DMS 273 (cell line): ENCODE data around the gene SLC44A4.
"Not testable (repeated sequence)": the region's sequence is repeated elsewhere in the genome, so short reads cannot be mapped to it uniquely, and the experiment has no call there.

Source experiments
- DNase-seq: peaks from one replicate; lab custom pipeline; 2025; ENCODE audit not compliant: unreplicated experiment; lab: John Stamatoyannopoulos, UW

Gene SLC44A4

DNA sequence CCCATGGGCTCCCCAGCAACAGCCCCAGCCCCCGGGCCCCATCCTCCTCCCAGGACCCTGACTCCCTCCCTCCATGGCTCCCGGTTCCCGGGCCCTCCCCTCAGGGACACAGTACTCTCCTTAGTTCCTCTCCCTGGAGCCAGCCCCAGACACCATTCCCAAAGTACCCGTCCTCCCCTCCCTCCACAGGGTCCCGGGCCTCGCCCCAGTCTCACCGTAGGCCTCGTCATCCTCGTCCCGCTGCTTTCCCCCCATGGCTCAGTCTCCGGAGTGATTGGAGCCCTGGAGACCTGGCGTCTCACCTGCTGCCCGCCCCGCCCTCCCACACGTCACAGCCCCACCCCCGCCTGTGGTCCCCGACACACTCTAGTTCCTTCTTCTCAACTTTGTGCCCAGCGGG is at the start of gene SLC44A4:
Gene SLC44A4, minus strand, starts transcription at position 272 of the 400 bp plus-strand sequence. Its CDS starts 17 bp downstream, at position 255.
- DNase-seq, result no peak

DNA sequence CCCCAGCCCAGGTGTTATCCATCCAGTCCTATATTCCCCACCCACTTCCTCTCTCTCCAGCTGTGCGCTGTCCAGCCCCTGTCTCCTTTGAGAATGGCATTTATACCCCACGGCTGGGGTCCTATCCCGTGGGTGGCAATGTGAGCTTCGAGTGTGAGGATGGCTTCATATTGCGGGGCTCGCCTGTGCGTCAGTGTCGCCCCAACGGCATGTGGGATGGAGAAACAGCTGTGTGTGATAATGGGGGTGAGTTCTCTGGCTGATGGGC is 49.8 kb upstream of the SLC44A4 start:
- no peak for DNase-seq

DNA sequence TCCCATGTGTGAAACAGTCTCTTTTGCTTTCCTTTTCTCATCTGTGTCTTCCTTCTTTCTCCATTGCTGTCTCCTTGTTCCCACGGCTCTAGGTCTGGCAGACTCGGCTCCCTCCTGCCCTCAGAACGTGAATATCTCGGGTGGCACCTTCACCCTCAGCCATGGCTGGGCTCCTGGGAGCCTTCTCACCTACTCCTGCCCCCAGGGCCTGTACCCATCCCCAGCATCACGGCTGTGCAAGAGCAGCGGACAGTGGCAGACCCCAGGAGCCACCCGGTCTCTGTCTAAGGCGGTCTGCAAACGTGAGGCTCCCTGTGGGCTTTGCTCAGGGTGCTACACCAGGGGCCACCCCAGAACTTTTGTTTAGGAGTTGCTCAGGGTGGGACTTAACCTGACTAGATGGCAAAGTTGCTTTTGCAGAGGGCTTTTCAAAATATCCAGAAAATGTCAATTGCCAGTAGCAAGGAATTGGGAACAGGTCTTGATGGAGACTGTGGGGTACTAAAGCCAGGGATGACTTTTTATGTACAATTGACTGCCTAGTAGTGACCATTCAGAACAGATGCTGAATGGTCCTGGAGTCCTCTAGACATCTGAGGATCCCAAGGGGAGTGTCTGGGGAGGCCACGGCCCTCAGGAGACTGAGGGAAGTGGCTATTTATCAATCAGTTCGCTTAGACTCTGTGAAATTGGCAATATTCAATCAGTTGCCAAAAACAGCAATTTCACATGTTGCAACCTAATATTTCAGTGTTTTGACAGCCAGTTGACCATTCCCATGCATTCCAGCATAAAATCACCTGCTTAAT is 49.3 kb upstream of the SLC44A4 start:
- no peak for DNase-seq

DNA sequence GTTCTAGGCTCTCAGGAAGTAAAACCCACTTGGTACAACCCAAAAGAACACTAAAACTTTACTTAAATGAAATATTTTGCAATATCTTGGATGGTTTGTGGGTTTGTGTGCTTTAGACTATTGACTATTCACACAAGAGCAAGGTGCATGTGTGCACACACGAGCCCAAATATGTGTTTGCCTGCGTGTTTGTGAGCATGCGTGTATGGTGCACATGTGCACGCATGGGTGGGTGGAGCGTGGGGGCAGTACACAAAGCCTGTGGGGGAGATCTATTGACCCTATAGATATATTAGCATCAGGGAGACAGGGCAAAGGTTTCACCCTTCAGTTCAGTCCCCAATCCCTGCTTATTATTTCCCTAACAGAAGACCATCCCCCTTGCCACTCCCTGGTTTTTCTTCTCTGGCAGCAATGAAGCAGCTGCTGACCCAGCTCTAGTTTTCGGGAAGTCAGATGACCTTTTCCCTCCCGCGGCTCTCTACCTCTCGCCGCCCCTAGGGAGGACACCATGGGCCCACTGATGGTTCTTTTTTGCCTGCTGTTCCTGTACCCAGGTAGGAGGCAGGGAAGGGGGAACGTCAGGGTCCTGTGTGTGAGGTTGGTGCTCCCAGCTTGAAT is 48.6 kb upstream of the SLC44A4 start, which contains the start of gene C2:
Gene C2, plus strand, starts transcription at position 476 of the 621 bp plus-strand sequence. Its CDS starts 36 bp downstream, at position 512.
- no peak for DNase-seq

DNA sequence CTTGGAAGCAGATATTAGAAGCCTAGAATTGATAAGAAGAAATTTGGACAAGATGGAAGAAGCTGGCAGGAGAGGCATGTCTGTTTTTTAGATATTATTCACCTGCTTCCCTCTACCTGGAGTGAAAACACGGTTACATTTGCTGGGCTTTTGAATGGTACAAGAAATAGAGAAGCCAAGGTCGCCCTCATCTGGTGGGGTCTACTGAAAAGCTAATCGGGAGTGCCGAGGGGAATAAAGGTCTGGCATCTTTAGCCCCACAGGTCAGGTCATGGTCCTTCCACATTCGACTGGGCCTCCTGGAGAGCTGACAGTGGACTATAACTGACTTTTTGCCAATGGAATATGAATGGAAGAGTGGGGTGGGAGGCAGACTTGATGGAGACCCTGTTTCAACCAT is 44.1 kb upstream of the SLC44A4 start:
- DNase-seq, result peak; percentile 48

DNA sequence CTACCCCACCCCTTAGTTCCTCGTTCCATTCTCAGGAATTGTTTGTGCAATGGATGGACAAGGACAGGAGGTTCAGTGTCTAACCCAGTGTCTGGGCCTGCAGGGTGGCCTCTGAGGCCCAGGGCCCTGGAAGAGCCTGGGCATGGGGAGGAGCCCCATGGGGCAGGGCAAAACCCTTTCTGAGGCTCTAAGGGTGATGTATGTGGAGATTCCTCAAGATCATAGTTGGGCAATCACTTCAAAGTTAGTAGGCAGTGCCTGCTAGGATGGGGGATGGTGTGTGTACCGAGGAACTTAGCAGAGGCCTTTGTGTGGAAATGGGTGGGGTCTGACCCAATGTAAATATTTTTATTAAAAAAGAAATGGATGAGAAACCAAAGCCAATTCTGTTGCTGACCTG is 42.0 kb upstream of the SLC44A4 start:
- DNase-seq, result no peak

DNA sequence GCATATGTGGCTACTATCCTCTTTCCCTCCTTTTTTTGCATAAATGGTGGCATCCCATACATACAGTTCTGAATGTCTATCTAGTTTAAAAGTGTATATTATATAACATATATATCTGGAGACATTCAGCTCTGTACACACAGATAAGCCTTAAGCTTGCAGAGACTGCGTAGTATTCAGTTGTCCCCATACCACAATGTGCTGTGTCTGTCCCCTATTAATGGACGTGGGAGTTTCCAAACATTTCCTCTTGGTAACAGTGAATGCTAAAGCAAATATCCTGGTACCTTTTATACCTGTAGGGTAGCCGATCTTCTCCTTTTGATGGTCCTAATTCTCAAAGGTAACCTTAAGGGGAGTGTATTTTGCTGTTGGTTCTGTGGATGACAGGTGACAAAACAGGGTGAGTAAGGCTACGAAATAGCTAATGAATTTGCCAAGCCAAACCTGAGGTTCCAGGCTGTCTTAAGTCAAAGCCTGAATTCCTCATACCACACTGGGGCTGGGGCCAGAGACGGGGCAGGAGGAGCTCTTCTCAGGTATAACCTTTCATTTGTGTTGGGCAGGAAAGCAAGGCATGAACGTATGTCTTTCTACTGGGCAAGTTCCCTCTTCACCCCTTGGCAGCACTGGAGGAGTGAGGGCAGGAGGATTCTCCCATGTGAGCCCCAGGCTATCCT is 41.0 kb upstream of the SLC44A4 start:
- no peak for DNase-seq

DNA sequence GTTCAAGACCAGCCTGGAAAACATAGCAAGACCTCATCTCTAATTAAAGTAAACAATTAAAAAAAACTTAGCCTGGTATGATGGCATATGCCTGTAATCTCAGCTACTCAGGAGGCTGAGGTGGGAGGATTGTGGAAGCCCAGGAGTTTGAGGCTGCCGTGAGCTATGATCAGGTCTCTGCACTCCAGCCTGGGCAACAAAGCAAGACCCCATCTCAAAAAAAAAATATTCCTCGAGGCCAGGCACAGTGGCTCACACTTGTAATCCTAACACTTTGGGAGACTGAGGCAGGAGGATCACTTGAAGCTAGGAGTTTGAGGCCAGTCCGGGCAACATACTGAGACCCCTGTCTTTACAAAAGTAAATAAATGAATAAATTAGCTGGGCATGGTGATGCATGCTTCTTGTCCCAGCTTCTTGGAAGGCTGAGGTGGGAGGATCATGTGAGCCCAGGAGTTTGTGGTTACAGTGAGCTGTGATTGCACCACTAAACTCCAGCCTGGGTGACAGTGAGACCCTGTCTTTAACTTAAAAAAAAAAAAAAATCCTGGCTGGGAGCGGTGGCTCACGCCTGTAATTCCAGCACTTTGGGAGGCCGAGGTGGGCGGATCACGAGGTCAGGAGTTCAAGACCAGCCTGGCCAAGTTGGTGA is 39.4 kb upstream of the SLC44A4 start:
- no peak for DNase-seq

DNA sequence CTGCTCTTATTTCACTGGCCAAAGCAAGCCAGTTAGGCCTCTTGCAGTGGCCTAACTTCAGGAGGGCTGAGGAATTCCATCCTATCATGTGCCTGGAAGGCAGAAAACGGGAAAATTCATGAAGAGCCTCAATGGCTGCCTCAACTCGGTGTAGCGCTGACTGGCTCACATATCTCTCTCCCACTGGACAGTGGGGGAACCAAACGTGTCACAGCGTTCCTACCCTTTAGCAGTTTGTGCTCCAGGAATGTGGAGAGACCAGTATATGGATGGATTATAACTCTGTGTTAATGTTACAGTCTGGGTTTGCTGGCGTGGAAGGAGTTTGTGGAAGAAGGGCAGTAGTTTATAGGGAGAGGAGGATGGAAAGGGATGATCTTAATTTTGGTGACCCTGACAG is 37.0 kb upstream of the SLC44A4 start:
- no peak for DNase-seq

DNA sequence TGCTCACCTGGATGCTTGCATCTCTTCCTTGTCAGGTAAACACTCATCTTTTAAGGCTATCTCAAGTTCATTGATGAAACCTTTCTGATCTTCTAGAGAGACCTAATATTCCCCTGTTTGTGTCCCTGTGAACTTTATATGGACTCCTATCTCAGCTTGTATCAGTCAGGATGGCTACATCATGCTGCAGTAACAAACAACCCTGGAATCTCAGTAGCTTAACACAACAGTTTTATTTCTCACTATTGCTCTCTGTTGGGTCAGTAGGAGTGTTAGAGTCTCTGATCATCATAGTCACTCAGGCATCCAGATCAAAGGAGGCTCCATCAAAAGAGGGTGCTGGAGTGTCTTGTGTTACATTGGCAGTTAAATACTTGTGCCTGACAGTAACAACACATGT is 36.6 kb upstream of the SLC44A4 start:
- DNase-seq, result no peak

DNA sequence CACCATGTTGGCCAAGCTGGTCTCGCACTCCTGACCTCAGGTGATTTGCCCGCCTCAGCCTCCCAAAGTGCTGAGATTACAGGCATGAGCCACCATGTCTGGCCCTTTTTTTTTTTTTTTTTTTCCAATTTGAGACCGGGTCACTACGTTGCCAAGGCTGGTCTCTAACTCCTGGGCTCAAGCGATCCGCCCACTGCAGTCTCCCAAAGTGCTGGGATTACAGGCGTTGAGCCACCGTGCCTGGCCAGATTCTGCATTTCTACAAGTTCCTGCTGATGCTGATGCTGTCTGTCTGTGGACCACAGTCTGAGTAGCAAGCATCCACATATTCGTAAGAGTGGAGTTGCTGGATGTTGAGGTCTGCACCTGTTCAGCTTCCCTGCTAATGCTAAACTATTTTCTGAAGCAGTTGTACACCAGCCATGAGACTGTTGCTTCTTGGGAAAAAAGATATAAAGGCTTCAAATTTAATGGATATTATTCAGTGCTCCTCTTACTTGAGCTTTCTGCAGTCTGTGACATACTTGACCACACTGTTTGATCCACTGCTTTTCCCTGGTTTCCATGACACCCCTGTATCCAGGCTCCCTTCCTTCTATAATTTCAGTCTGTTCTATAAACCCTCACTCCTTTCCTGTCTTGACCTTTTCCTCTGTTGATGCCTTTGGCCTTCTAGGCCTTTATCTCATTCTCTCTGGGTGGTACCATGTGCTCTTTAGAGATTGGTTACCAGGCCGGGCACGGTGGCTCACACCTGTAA is 33.2 kb upstream of the SLC44A4 start:
- DNase-seq, result no peak

DNA sequence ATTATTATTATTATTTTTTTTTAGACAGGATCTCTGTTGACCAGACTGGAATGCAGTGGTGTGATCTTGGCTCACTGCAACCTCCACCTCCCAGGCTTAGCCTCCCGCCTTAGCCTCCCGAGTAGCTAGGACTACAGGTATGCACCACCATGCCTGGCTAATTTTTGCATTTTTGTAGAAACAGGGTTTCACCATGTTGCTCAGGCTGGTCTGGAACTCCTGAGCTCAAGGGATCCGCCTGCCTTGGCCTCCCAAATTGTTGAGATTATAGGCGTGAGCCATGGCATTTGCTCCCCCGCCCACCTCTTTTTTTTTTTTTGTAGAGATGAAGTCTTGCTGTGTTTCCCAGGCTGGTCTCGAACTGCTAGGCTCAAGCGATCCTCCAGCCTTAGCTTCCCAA is 30.5 kb upstream of the SLC44A4 start:
- not testable (repeated sequence) for DNase-seq

DNA sequence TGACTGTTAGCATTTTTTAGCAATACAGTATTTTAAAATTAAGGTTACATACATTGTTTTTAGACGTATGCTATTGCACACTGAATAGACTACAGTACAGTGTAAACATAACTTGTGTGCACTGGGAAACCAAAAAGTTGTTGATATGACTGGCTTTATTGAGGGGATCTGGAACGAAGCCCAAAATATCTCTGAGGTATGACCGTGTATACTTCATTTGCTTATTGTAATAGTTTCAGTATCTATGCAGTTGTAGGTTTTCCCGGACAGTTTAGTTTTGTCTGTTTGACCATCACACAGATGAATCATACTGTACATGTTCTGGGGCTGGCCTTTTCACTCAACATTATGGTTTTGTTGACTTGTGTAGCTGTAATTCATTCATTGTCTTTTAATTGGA is 30.0 kb upstream of the SLC44A4 start:
- DNase-seq, result no peak

DNA sequence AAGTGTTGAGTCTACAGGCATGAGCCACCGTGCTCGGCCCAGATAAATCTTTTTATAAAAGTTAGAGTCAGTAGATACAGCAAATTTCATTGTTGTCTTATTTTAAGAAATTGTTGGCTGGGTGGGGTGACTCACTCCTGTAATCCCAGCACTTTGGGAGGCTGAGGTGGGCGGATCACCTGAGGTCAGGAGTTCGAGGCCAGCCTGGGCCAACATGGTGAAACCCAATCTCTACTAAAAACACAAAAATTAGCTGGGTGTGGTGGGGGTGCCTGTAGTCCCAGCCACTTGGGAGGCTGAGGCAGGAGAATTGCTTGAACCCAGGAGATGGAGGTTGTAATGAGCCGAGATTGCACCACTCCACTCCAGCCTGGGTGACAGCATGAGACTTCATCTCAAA is 29.5 kb upstream of the SLC44A4 start:
- not testable (repeated sequence) for DNase-seq

DNA sequence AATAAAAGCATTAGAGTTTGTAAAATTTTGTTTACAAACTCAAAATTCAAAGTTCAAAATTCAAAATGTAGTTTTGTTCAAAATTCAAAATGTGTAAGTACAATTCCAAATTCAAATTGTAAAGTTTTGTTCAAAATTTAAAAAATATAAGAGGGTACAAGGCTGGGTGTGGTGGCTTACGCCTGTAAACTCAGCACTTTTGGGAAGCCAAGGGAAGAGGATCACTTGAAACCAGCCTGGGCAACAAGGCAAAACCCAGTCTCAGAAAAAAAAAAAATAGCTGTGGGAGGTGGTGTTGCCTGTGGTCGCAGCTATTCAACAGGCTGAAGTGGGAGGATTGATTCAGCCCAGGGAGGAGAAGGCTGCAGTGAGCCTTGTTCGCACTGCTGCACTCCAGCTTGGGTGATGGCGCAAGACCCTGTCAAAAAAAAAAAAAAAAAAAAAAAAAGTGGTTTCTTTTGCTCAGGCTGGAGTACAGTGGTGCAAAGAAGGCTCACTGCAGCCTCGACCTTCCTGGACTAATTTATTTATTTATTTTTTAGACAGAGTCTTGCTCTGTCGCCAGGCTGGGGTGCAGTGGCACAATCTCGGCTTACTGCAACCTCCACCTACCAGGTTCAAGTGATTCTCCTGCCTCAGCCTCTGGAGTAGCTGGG is 28.5 kb upstream of the SLC44A4 start:
- no peak for DNase-seq

DNA sequence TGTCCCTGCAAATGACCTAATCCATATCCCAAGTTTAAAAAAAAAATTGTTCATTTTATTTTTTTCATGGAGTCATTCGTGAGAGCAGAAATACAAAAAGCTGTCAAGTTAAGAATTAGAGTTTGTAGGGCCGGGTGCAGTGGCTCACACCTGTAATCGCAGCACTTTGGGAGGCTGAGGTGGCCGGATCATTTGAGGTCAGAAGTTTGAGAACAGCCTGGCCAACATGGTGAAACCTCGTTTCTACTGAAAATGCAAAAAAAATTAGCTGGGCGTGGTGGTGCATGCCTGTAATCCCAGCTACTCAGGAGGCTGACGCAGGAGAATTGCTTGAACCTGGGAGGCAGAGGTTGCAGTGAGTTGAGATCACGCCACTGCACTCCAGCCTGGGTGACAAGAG is 27.9 kb upstream of the SLC44A4 start:
- not testable (repeated sequence) for DNase-seq

DNA sequence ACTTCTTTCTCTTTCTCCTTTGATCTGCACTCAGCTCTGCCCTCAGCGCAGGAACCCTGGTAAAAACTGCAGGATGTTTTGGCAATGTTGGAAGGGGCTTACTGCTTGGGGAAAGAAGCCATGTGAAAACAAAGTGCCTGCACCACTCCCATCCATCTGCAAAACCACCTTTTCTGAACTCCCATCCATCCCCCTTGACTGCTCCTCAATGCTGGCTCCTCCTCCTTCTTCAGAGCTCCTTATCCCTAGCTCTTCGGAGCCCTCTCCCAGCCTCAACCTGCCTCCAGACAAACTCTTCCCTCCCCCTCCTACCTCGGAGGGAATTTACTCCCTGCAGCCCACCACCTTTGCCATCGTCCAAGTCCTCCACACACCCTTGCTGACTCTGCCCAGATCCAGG is 27.3 kb upstream of the SLC44A4 start:
- DNase-seq, result no peak

DNA sequence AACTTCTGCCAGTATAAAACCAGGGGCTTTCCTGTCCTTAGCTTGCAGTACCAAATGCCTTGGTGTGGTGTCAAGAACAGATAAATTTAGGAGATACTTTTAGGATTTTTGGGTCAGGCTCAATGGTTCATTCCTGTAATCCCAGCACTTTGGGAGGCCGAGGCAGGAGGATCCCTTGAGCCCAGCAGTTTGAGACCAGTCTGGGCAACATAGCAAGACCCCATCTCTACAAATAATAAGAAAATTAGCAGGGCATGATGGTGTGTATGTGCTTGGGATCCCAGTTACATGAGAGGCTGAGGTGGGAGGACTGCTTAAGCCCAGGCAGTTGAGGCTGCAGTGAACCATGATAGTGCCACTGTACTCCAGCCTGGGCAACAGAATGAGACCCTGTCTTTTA is 26.2 kb upstream of the SLC44A4 start:
- DNase-seq, result no peak

DNA sequence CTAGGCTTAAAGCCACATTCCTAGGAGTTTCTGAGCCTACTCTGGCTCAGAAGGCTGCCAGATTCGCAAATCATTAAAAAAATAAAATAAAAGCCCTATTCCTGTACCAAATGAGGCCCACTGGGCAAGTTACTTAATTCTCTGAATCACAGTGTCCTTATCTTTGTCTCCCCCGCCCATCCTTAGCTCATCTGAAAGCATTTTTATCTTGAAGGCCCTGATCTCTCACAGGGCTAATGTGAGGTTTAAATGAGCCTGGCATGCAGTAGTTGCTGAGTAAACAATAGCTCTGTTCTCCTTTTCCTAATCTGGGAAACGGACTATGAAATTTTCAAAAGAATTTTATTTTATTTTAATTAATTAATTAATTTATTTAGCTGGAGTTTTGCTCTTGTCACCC is 25.2 kb upstream of the SLC44A4 start:
- DNase-seq, result no peak

DNA sequence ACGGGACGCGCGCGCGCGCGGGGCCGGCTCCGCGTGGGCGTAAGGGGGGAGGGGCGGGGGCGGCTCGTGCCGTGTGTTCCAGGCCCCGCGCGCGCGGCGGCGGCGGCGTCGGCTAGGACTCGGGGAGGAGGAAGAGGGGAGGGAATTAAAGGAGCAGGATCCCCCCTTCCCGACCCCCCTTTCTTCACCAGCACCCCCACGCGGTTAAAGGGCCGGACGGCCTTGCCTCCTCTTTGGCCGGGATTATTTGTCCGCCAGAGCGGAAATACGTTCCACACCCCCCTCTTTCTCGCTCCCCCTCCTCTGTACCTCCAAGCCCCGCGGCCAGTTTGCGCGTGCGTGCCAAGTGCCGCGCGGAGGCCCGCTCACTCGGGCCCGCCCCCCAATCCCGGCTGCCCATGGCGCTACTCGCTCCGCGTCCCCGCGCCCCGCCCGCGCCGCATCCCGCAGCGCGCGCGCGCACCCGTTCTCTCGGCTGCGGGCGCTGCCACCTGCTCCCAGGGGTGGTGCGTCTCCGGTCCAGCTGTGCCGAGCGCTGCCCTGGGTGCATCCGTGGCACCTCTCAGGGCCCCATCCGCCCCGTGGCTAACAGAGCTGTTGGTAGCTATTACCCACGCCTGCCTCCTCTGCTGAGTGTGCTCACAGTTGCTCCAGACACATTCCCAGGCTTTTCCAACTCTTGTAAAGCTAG is 23.3 kb upstream of the SLC44A4 start, which contains the start of gene ZBTB12:
Gene ZBTB12, minus strand, starts transcription at position 134 of the 691 bp plus-strand sequence. CDS start 781 bp downstream, outside the sequence.
- DNase-seq, result peak; percentile 98
